Measurements from ENCODE around the gene ARRDC1.

Gene ARRDC1

DNA sequence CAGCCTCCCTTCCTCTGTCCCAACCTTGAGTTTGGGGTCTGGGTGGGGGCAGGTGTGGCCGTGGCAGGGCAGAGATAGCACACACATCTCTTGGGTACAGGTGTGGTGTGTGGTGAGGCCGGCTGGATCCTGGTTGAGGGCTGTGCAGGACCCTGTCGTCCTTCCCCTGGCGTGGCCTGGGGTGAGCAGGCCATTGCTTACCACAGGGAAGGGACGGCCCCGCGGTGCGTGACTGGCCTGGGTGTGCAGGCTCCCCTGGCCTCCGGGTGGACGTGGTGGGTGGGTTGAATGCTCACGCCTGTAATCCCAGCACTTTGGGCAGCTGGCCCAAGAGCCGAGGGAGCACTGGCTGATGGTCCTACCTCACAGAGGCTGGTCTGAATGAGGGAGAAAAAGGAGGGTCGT is 1.2 kb downstream of the ARRDC1 start:
- Histone ChIP-seq H3K27me3 (ENCODE audit: control insufficient read depth in 1 of 2, insufficient read depth in 2 of 2, low read length in 2 of 2) (no peaks in the 10 kb centered on the region), H3K4me3 (ENCODE audit: low read depth in 1 of 2, low read length in 2 of 2) (peak overlapping the region; percentile 52 to 77), H3K9ac (ENCODE audit: low read length) (no peak overlapping the region), H3K9me3 (ENCODE audit: low read length) (no peaks in the 10 kb centered on the region), H3K4me1 (ENCODE audit: insufficient read depth, low read length) (peaks cover 12% of the 10 kb centered on the region), H3K36me3 (ENCODE audit: insufficient read depth, low read length) (no peaks in the 10 kb centered on the region), H3K27ac (ENCODE audit: low read depth, low read length) (no peak overlapping the region)

DNA sequence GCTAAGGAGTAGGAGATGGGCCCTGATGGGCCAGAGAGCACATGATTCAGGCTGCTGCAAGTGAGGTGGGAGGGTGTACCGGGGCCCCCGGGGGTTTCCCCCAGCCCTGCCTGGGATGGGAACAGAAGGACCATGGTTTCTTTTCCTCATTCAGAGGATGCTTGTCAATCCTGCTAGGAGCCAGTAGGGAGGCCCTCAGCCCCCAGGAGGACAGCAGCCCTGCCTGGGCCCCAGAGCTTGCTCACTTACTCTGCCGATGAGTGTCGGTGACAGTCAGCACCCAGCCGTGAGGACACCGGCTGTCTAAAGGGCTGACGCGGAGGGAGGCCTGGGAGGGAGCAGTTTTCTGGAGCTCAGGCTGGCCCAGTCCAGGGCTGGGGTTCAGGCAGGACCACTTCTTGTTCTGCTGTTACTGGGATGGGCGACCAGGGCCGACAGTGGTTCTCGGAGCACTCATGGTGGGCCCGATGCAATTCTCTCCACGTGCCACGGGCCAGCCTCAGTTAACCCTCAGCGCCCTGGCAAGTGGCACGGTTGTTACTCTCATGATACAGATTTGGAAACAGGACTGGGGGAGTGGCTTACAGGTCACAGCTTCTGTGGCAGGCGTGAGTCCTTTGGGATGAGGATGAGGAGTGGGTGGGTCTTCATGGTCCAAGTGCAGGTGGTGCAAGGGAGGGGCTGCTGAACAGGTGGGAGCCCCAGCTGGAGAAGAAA is 1.8 kb downstream of the ARRDC1 start:
- Histone ChIP-seq H3K27me3 (ENCODE audit: control insufficient read depth in 1 of 2, insufficient read depth in 2 of 2, low read length in 2 of 2) (no peaks in the 10 kb centered on the region), H3K27ac (ENCODE audit: low read depth, low read length) (no peak overlapping the region), H3K36me3 (ENCODE audit: insufficient read depth, low read length) (no peaks in the 10 kb centered on the region), H3K9ac (ENCODE audit: low read length) (no peak overlapping the region), H3K4me3 (ENCODE audit: low read depth in 1 of 2, low read length in 2 of 2) (peak overlapping the region in 1 of 2 donors; percentile 52), H3K4me1 (ENCODE audit: insufficient read depth, low read length) (peaks cover 17% of the 10 kb centered on the region), H3K9me3 (ENCODE audit: low read length) (no peaks in the 10 kb centered on the region)

DNA sequence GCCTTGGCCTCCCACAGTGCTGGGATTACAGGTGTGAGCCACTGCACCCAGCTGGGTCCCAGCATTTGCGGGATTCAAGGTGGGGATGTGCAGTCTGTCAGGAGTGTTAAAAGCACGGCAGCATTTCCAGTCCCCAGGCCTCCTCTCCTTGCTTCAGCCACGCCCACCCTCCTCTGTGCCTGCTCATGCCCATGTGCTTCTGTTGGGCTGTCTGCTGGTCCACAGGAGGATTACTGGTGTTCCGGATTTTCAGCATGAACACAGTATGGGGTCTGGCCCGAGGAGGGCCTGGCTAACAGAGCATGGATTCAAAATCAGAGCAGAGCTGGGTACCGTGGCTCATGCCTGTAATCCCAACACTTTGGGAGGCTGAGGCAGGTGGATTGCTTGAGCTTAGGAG is 5.5 kb downstream of the ARRDC1 start:
- Histone ChIP-seq H3K4me1 (ENCODE audit: insufficient read depth, low read length) (peaks cover 17% of the 10 kb centered on the region), H3K9me3 (ENCODE audit: low read length) (no peaks in the 10 kb centered on the region), H3K36me3 (ENCODE audit: insufficient read depth, low read length) (peaks cover 11% of the 10 kb centered on the region), H3K9ac (ENCODE audit: low read length) (no peak overlapping the region), H3K4me3 (ENCODE audit: low read depth in 1 of 2, low read length in 2 of 2) (no peak overlapping the region), H3K27ac (ENCODE audit: low read depth, low read length) (no peak overlapping the region), H3K27me3 (ENCODE audit: control insufficient read depth in 1 of 2, insufficient read depth in 2 of 2, low read length in 2 of 2) (no peaks in the 10 kb centered on the region)

DNA sequence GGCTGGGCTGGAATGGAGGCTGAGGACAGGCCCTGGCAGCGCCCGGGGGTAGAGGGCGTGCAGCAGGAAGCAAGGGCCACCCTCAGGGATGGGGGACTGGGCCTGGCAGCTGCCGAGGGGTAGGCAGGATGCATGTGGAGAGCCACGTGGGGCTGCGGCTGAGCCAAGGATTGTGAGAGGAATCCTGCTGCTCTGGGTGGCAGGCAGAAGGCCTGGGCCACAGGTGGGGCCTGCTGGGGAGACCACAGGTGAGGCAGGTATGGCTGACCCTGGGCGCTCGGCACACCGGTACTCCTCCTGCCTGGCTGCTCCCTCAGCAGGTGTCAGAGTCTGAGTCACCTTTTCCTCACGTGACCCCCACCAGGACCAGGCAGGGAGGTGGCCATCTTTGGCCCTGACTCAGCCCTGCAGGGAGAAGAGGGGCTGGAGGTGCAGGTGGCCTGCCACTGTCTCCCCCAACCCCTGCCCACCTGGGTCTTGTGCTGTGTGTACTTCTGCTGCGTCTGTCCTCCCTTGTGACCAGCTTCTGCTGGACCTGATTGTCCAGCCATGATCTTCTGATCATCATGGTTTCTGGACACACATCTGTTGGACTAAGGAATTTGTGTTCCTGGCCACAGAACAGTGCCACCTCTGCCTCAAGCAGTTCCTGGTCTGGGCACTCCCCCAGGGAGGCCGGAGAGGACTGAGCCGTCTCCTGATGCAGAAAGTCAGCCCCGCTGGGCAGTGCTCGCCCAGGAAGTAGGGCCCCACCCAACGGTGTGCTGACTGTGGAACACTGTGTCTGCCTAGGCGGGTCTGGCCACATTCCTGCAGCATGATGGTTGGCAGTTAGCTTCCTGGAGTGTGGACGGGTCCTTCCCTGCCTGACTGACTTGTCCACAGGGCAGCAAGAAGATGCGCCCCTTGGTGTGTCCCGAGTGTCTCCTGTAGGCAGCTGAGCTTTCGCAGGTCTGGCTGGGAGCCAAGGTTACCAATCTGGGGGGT is 6.4 kb downstream of the ARRDC1 start:
- Histone ChIP-seq H3K9ac (ENCODE audit: low read length) (no peak overlapping the region), H3K27me3 (ENCODE audit: control insufficient read depth in 1 of 2, insufficient read depth in 2 of 2, low read length in 2 of 2) (no peaks in the 10 kb centered on the region), H3K9me3 (ENCODE audit: low read length) (no peaks in the 10 kb centered on the region), H3K4me1 (ENCODE audit: insufficient read depth, low read length) (peaks cover 15% of the 10 kb centered on the region), H3K36me3 (ENCODE audit: insufficient read depth, low read length) (peaks cover 18% of the 10 kb centered on the region), H3K4me3 (ENCODE audit: low read depth in 1 of 2, low read length in 2 of 2) (no peak overlapping the region), H3K27ac (ENCODE audit: low read depth, low read length) (no peak overlapping the region)

DNA sequence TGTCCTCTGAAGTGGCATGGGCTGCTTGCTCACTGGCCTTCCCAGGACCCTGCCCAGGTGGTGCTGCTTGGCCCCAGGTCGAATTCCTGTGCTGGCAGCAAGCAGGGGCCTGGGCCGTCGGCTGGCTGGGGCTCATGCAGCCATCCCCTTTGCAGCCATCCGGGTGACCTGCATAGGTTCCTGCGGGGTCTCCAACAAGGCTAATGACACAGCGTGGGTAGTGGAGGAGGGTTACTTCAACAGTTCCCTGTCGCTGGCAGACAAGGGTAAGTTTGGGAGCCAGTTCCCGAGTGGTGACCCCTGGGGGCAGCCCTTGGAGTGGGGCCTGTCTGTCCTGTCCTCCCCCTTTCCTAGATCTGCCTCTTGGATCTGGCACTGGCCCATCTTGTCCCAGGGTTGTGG is 7.3 kb downstream of the ARRDC1 start:
- Histone ChIP-seq H3K27me3 (ENCODE audit: control insufficient read depth in 1 of 2, insufficient read depth in 2 of 2, low read length in 2 of 2) (no peaks in the 10 kb centered on the region), H3K36me3 (ENCODE audit: insufficient read depth, low read length) (peaks cover 19% of the 10 kb centered on the region), H3K27ac (ENCODE audit: low read depth, low read length) (no peak overlapping the region), H3K4me1 (ENCODE audit: insufficient read depth, low read length) (peaks cover 14% of the 10 kb centered on the region), H3K9me3 (ENCODE audit: low read length) (no peaks in the 10 kb centered on the region), H3K9ac (ENCODE audit: low read length) (no peak overlapping the region), H3K4me3 (ENCODE audit: low read depth in 1 of 2, low read length in 2 of 2) (no peak overlapping the region)

DNA sequence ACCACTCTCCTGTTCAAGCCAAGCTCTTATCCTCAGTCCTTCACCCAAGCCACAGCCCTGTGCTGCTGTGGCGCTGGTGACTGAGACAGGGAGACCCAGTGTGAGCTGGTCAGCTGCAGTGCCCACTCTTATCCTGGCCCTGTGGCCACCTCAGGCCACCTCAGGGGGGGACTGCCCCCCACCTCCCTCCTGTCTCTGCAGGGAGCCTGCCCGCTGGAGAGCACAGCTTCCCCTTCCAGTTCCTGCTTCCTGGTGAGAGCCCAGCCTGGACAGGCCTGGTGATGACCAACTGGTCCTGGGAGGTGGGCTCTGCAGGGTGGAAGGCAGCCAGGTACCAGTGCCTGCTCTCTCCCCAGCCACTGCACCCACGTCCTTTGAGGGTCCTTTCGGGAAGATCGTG is 7.8 kb downstream of the ARRDC1 start:
- Histone ChIP-seq H3K36me3 (ENCODE audit: insufficient read depth, low read length) (peaks cover 19% of the 10 kb centered on the region), H3K9ac (ENCODE audit: low read length) (no peak overlapping the region), H3K27ac (ENCODE audit: low read depth, low read length) (no peak overlapping the region), H3K4me1 (ENCODE audit: insufficient read depth, low read length) (peaks cover 16% of the 10 kb centered on the region), H3K4me3 (ENCODE audit: low read depth in 1 of 2, low read length in 2 of 2) (no peak overlapping the region), H3K9me3 (ENCODE audit: low read length) (no peaks in the 10 kb centered on the region), H3K27me3 (ENCODE audit: control insufficient read depth in 1 of 2, insufficient read depth in 2 of 2, low read length in 2 of 2) (no peaks in the 10 kb centered on the region)

DNA sequence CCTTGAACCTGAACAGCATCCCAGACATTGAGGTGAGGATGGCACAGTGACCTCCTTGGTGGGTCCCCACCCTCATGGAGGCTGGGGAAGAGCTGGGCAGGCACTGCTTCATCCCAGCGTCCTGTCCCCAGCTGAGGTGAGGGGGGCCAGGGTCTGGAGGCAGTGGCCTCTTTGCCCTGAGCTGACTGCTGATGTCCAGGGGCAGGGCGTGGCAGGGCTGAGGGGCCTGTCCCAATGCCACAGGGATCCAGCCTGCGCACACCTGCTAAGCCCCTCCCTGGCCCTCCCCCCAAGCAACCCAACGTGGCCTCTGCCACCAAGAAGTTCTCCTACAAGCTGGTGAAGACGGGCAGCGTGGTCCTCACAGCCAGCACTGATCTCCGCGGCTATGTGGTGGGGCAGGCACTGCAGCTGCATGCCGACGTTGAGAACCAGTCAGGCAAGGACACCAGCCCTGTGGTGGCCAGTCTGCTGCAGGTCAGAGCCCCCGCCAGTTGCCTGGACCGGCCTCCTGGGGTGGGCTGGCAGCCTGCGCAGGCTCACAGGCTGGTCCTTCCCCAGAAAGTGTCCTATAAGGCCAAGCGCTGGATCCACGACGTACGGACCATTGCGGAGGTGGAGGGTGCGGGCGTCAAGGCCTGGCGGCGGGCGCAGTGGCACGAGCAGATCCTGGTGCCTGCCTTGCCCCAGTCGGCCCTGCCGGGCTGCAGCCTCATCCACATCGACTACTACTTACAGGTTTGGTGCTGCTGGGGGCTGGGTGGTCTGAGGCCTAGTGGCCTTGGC is 8.4 kb downstream of the ARRDC1 start:
- Histone ChIP-seq H3K9me3 (ENCODE audit: low read length) (no peaks in the 10 kb centered on the region), H3K27me3 (ENCODE audit: control insufficient read depth in 1 of 2, insufficient read depth in 2 of 2, low read length in 2 of 2) (no peaks in the 10 kb centered on the region), H3K9ac (ENCODE audit: low read length) (no peak overlapping the region), H3K27ac (ENCODE audit: low read depth, low read length) (no peak overlapping the region), H3K4me3 (ENCODE audit: low read depth in 1 of 2, low read length in 2 of 2) (no peak overlapping the region), H3K36me3 (ENCODE audit: insufficient read depth, low read length) (peaks cover 19% of the 10 kb centered on the region), H3K4me1 (ENCODE audit: insufficient read depth, low read length) (peaks cover 16% of the 10 kb centered on the region)

DNA sequence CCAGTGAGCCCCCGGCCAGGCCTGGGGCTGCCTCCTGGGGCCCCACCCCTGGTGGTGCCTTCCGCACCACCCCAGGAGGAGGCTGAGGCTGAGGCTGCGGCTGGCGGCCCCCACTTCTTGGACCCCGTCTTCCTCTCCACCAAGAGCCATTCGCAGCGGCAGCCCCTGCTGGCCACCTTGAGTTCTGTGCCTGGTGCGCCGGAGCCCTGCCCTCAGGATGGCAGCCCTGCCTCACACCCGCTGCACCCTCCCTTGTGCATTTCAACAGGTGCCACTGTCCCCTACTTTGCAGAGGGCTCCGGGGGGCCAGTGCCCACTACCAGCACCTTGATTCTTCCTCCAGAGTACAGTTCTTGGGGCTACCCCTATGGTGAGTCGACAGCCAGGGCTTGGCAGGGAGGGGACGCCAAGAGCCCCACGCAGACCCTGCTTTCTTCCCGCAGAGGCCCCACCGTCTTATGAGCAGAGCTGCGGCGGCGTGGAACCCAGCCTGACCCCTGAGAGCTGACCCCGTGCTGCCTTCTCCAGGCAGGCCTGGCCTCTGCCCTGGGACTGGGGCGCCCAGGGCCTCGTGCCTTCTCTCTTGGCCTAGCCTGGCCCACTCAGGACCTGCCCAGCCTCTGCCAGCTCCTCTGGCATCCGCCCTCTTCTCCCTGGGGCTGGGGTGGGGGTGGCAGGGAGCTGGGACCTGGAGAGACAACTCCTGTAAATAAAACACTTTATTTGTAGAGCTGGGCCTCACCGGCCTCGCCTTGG is 9.3 kb downstream of the ARRDC1 start:
- peaks cover 19% of the 10 kb centered on the region for H3K4me1 ChIP-seq (ENCODE audit: insufficient read depth, low read length)
- H3K36me3 ChIP-seq (ENCODE audit: insufficient read depth, low read length): peaks cover 19% of the 10 kb centered on the region
- H3K9ac ChIP-seq (ENCODE audit: low read length): no peak overlapping the region
- H3K27me3 ChIP-seq (ENCODE audit: control insufficient read depth in 1 of 2, insufficient read depth in 2 of 2, low read length in 2 of 2): no peaks in the 10 kb centered on the region
- H3K4me3 ChIP-seq (ENCODE audit: low read depth in 1 of 2, low read length in 2 of 2): no peak overlapping the region
- H3K27ac ChIP-seq (ENCODE audit: low read depth, low read length): no peak overlapping the region
- no peaks in the 10 kb centered on the region for H3K9me3 ChIP-seq (ENCODE audit: low read length)

DNA sequence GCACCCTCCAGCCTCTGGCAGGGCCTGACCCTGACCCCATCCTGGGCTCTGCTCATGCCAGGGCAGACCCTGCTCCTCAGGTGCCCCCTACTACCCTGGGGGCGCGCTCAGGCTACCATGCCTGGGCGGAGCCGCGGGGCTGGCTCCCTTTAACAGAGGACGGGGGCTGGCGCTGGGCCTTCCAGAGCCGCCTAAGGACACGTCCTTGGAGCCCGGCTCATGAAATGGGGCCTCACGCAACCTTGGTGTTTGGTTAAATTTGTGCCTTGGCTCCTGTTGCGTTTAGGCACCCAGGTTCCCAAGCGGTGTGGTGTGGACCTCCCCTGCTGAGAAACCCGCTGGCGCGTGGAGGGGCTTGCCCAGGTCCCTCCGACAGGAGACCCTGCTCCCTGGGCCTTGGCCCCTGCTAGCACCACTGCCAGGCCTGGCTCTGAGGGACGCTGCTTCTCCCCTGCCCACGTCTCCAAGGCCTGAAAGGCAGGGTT is 9.9 kb downstream of the ARRDC1 start:
- Histone ChIP-seq H3K27ac (ENCODE audit: low read depth, low read length) (no peak overlapping the region), H3K36me3 (ENCODE audit: insufficient read depth, low read length) (peaks cover 19% of the 10 kb centered on the region), H3K9ac (ENCODE audit: low read length) (no peak overlapping the region), H3K27me3 (ENCODE audit: control insufficient read depth in 1 of 2, insufficient read depth in 2 of 2, low read length in 2 of 2) (no peaks in the 10 kb centered on the region), H3K9me3 (ENCODE audit: low read length) (no peaks in the 10 kb centered on the region), H3K4me1 (ENCODE audit: insufficient read depth, low read length) (peaks cover 26% of the 10 kb centered on the region), H3K4me3 (ENCODE audit: low read depth in 1 of 2, low read length in 2 of 2) (no peak overlapping the region)

DNA sequence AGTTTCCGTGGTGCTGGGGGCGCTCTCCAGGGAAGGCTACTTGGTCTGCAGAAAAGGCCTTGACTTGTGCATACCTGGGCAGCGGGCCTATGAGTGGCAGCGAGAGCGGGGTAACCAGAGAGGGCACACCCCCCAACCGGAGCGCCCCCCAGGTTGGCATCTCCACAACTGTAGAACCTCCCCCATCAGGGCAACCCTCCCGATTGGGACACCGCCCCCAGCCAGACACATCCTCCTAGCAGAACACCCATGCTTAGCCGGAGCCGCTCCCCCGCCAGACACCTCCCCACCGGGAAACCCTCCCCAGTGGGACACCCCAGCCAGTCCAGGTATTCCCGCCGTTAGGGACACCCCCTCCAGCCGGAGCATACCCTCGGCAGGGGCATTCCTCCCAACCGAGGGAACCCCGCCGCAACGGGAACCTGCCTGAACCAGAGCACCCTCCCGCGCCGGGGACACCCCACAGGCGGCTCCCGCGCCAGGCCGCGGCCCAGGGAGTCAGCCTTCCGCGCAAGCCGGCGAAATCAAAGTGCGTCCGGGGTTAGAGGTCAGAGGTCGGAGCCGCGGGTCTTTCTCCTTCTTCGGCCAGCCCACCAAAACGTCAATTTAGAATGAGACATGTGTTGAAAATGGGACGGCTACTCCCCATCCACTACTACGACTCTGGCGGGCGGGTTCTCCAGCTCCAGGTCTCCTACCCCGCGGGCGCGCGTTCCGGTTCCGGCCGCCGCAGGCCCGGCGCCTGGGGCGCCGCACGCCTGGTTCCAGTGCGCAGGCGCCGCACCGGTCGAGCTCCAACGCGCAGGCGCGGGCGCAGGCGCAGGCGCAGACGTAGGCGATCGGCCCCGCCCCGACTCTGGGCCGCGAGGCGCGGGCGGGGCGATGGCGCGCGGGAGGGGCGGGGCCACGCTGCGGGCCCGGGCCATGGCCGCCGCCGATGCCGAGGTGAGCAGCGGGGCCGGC is 12.9 kb downstream of the ARRDC1 start, which contains the start of gene EHMT1:
Gene EHMT1, plus strand, starts transcription at position 901 of the 963 bp plus-strand sequence. Its CDS starts 24 bp downstream, at position 925.
- H3K36me3 ChIP-seq (ENCODE audit: insufficient read depth, low read length): peaks cover 26% of the 10 kb centered on the region
- H3K9ac ChIP-seq (ENCODE audit: low read length): peak within 1 kb of the TSS; percentile 82
- H3K4me3 ChIP-seq (ENCODE audit: low read depth in 1 of 2, low read length in 2 of 2): peak within 1 kb of the TSS; percentile 76 to 88
- peak within 1 kb of the TSS; percentile 95 for H3K27ac ChIP-seq (ENCODE audit: low read depth, low read length)
- no peaks in the 10 kb centered on the region for H3K9me3 ChIP-seq (ENCODE audit: low read length)
- no peaks in the 10 kb centered on the region for H3K27me3 ChIP-seq (ENCODE audit: control insufficient read depth in 1 of 2, insufficient read depth in 2 of 2, low read length in 2 of 2)
- peaks cover 29% of the 10 kb centered on the region for H3K4me1 ChIP-seq (ENCODE audit: insufficient read depth, low read length)
